OCI-LY7 (cell line): Measurements from ENCODE around the gene GIPC3. TPM values are rescaled to one million over a fixed set of nuclear protein-coding genes. Genes with fewer than 3 reads are reported as not detected.

Source experiments
- BruUV-seq: library from RNA; stranded (reverse); fragments of 400-500 nt; replicated peaks from 2 replicates; lab custom pipeline; 2021; lab: Mats Ljungman, UMichigan
- CTCF ChIA-PET: fragments of 300-600 bp; sonication (Branson Sonifier 250); formaldehyde crosslinking; loops from one replicate; lab custom pipeline; 2022; ENCODE audit warnings: antibody characterized with exemption; ENCODE audit not compliant: unreplicated experiment; lab: Charles Lee
- POLR2A ChIA-PET: fragments of 300-600 bp; sonication (Branson Sonifier 250); formaldehyde crosslinking; loops from one replicate; lab custom pipeline; 2022; ENCODE audit warnings: antibody characterized with exemption; lab: Charles Lee
- DNase-seq: peaks from one replicate; pipeline ENCODE4 v3.0.0-alpha.2; 2015; ENCODE audit warnings: low spot score
- H2AFZ ChIP-seq: fragments of 200-600 bp; sonication (generic), shearing (Covaris generic); 2 replicates; pipeline ENCODE4 v1.6.1; 2014; ENCODE audit warnings: mild to moderate bottlenecking, antibody characterized with exemption, low read length, moderate library complexity
- H3K27ac ChIP-seq: fragments of 200-600 bp; sonication (generic); 2 replicates; pipeline ENCODE4 v1.5.1; 2014; ENCODE audit warnings: mixed run types, low read depth, mild to moderate bottlenecking, moderate library complexity, low read length, inconsistent platforms; ENCODE audit not compliant: poor library complexity, severe bottlenecking
- H3K36me3 ChIP-seq: fragments of 200-600 bp; sonication (generic); 2 replicates; pipeline ENCODE4 v1.6.1; 2014; ENCODE audit warnings: mild to moderate bottlenecking, antibody characterized with exemption, low read length, moderate library complexity, mixed read lengths; ENCODE audit not compliant: insufficient read depth
- H3K4me1 ChIP-seq: fragments of 200-600 bp; sonication (generic); 2 replicates; pipeline ENCODE4 v1.5.1; 2014; ENCODE audit warnings: mild to moderate bottlenecking, low read length; ENCODE audit not compliant: insufficient read depth, poor library complexity, severe bottlenecking
- H3K4me2 ChIP-seq: fragments of 200-600 bp; sonication (generic); 2 replicates; pipeline ENCODE4 v1.6.1; 2014; ENCODE audit warnings: mild to moderate bottlenecking, low read length
- H3K4me3 ChIP-seq: fragments of 200-600 bp; sonication (generic); 2 replicates; pipeline ENCODE4 v1.5.1; 2014; ENCODE audit warnings: mild to moderate bottlenecking, low read depth, low read length; ENCODE audit not compliant: poor library complexity, severe bottlenecking
- H3K79me2 ChIP-seq: fragments of 200-600 bp; sonication (generic); 2 replicates; pipeline ENCODE4 v1.6.1; 2016; ENCODE audit warnings: low read depth, mild to moderate bottlenecking, low read length, moderate library complexity, mixed read lengths; ENCODE audit not compliant: insufficient read depth
- H3K9me2 ChIP-seq: fragments of 200-600 bp; sonication (generic); 2 replicates; pipeline ENCODE4 v1.6.1; 2016; ENCODE audit warnings: mild to moderate bottlenecking, low read length, mixed read lengths; ENCODE audit not compliant: insufficient read depth
- H3K9me3 ChIP-seq: fragments of 200-600 bp; sonication (generic); 2 replicates; pipeline ENCODE4 v1.6.1; 2014; ENCODE audit warnings: mild to moderate bottlenecking, mixed run types, low read length, mixed read lengths
- H4K20me1 ChIP-seq: fragments of 200-600 bp; sonication (generic); 2 replicates; pipeline ENCODE4 v1.6.1; 2014; ENCODE audit warnings: mild to moderate bottlenecking, antibody characterized with exemption, low read length, moderate library complexity, mixed read lengths; ENCODE audit not compliant: insufficient read depth
- CTCF ChIP-seq: fragments of 200-600 bp; sonication (generic); conservative IDR thresholded peaks from 2 replicates; pipeline ENCODE4 v1.5.1; 2014; ENCODE audit warnings: mild to moderate bottlenecking, antibody characterized with exemption, low read length, moderate library complexity, mixed read lengths
- EZH2phosphoT487 ChIP-seq: fragments of 200-600 bp; sonication (generic); IDR thresholded peaks from 2 replicates; pipeline ENCODE4 v1.6.1; 2018; ENCODE audit warnings: low read depth, borderline replicate concordance, mild to moderate bottlenecking, mixed run types, antibody characterized with exemption, low read length, moderate library complexity, mixed read lengths
- intact Hi-C: fragments of 100-400 bp; cut with micrococcal nuclease; formaldehyde crosslinking; loops from one replicate; pipeline ENCODE4 v1.10.0; 2022; ENCODE audit not compliant: unreplicated experiment
- total RNA-seq, 2 experiments: library from RNA; depleted of rRNA in 1 of 2; stranded (reverse); fragments of >200 nt in 1 of 2; shearing (Covaris generic) in 1 of 2; gene quantifications; 2 replicates each; pipeline ENCODE4 v1.2.3, GENCODE V29; 2014 to 2022

The GIPC3 gene
- total RNA-seq, 2 experiments from 2014 or later = not detected

- CTCF ChIA-PET = no interaction called here
- Histone ChIP-seq H3K4me1 (peaks cover 7% of the 10 kb centered on the region), H3K4me2 (no peak overlapping the region), H3K27ac (no peak overlapping the region), H3K36me3 (peaks cover 26% of the 10 kb centered on the region), H3K4me3 (no peak overlapping the region), H3K79me2 (no peaks in the 10 kb centered on the region), H3K9me2 (no peaks in the 10 kb centered on the region), H4K20me1 (no peaks in the 10 kb centered on the region), H2AFZ (no peak overlapping the region), H3K9me3 (no peaks in the 10 kb centered on the region)
- TF ChIP-seq EZH2phosphoT487 (no peak), CTCF (no peak)
- intact Hi-C loops = no loop called here
- DNase-seq = no peak
- POLR2A ChIA-PET = no interaction called here
- no TSS peak for BruUV-seq
Observed at GRCh38 chr19:3611841-3612240, 26.6 kb downstream of the GIPC3 start.

- H3K9me3 ChIP-seq = no peaks in the 10 kb centered on the region
- H3K4me1 ChIP-seq = peaks cover 7% of the 10 kb centered on the region
- TF ChIP-seq EZH2phosphoT487 = no peak
- TF ChIP-seq CTCF = no peak
- intact Hi-C loops = no loop called here
- no peaks in the 10 kb centered on the region for H3K9me2 ChIP-seq
- no peak overlapping the region for H3K4me3 ChIP-seq
- ChIA-PET POLR2A (no interaction called here), CTCF (no interaction called here)
- peaks cover 26% of the 10 kb centered on the region for H3K36me3 ChIP-seq
- no peak overlapping the region for H3K4me2 ChIP-seq
- H4K20me1 ChIP-seq = no peaks in the 10 kb centered on the region
- H3K79me2 ChIP-seq = no peaks in the 10 kb centered on the region
- H3K27ac ChIP-seq = no peak overlapping the region
- BruUV-seq = no TSS peak
- DNase-seq = no peak
- no peak overlapping the region for H2AFZ ChIP-seq
Observed at GRCh38 chr19:3612330-3612729, 27.1 kb downstream of the GIPC3 start.

GRCh38 chr19:3612901-3613741 is 27.8 kb downstream of the GIPC3 start:
- no peaks in the 10 kb centered on the region for H3K9me3 ChIP-seq
- POLR2A ChIA-PET = no interaction called here
- no peak overlapping the region for H3K4me2 ChIP-seq
- H3K4me1 ChIP-seq = peaks cover 7% of the 10 kb centered on the region
- H3K9me2 ChIP-seq = no peaks in the 10 kb centered on the region
- H3K27ac ChIP-seq = no peak overlapping the region
- no peak for TF ChIP-seq EZH2phosphoT487
- TF ChIP-seq CTCF = no peak
- CTCF ChIA-PET = no interaction called here
- H2AFZ ChIP-seq = no peak overlapping the region
- intact Hi-C loops = no loop called here
- peaks cover 31% of the 10 kb centered on the region for H3K36me3 ChIP-seq
- no peak overlapping the region for H3K4me3 ChIP-seq
- H4K20me1 ChIP-seq = no peaks in the 10 kb centered on the region
- H3K79me2 ChIP-seq = no peaks in the 10 kb centered on the region
- BruUV-seq = no TSS peak
- DNase-seq = no peak
